Activated naive CD8-positive, alpha-beta T cell treated with anti-CD3 and anti-CD28 coated beads, Interleukin-2, amount 50 U/mL, for 24 hours (primary cell): ENCODE results near the gene SLC17A8.

Experiments used
- ATAC-seq: fragments of 150-1000 bp; cut with Tn5 transposase; one replicate; pipeline ENCODE4 v1.10.0; 2021
- DNase-seq: peaks from one replicate; pipeline ENCODE4 v3.0.0; 2021
- H3K27ac Mint-ChIP-seq: one replicate; pipeline ENCODE4 v1.8.0; 2021; ENCODE audit warnings: mild to moderate bottlenecking, mixed read lengths
- H3K27me3 Mint-ChIP-seq: one replicate; pipeline ENCODE4 v1.8.0; 2021; ENCODE audit warnings: mixed read lengths
- H3K36me3 Mint-ChIP-seq: one replicate; pipeline ENCODE4 v1.8.0; 2021; ENCODE audit warnings: low read depth, mixed read lengths
- H3K4me1 Mint-ChIP-seq: one replicate; pipeline ENCODE4 v1.8.0; 2021; ENCODE audit warnings: mixed read lengths
- H3K4me3 Mint-ChIP-seq: one replicate; pipeline ENCODE4 v1.8.0; 2021; ENCODE audit warnings: mild to moderate bottlenecking, moderate library complexity, mixed read lengths
- H3K9me3 Mint-ChIP-seq: one replicate; pipeline ENCODE4 v1.8.0; 2021; ENCODE audit warnings: mixed read lengths

SLC17A8 gene

GRCh38 chr12:100383586-100384558 lies 27.0 kb downstream of the SLC17A8 start:
- no peak for ATAC-seq
- no peaks in the 10 kb centered on the region for H3K36me3 Mint-ChIP-seq

GRCh38 chr12:100384559-100384935 lies 27.7 kb downstream of the SLC17A8 start:
- ATAC-seq = no peak
- peaks cover 5% of the 10 kb centered on the region for H3K27me3 Mint-ChIP-seq
- no peak overlapping the region for H3K4me3 Mint-ChIP-seq
- H3K27ac Mint-ChIP-seq = no peak overlapping the region
- H3K9me3 Mint-ChIP-seq = no peaks in the 10 kb centered on the region
- H3K36me3 Mint-ChIP-seq = no peaks in the 10 kb centered on the region
- H3K4me1 Mint-ChIP-seq = no peaks in the 10 kb centered on the region
- no peak for DNase-seq

More at GRCh38 chr12:100383586-100384558, 27.0 kb downstream of the SLC17A8 start:
- no peaks in the 10 kb centered on the region for H3K4me1 Mint-ChIP-seq
- H3K4me3 Mint-ChIP-seq = no peak overlapping the region
- H3K27ac Mint-ChIP-seq = no peak overlapping the region
- no peak for DNase-seq
- peaks cover 5% of the 10 kb centered on the region for H3K27me3 Mint-ChIP-seq
- H3K9me3 Mint-ChIP-seq = no peaks in the 10 kb centered on the region

GRCh38 chr12:100388382-100388781 lies 31.5 kb downstream of the SLC17A8 start:
- Mint-ChIP-seq H3K27ac (no peak overlapping the region), H3K36me3 (no peaks in the 10 kb centered on the region), H3K9me3 (no peaks in the 10 kb centered on the region), H3K4me1 (no peaks in the 10 kb centered on the region), H3K4me3 (no peak overlapping the region), H3K27me3 (peaks cover 13% of the 10 kb centered on the region)
- DNase-seq (no peak), ATAC-seq (no peak)

GRCh38 chr12:100391856-100392255 lies 35.0 kb downstream of the SLC17A8 start:
- no peak overlapping the region for H3K27ac Mint-ChIP-seq
- DNase-seq = no peak
- ATAC-seq = no peak
- H3K36me3 Mint-ChIP-seq = no peaks in the 10 kb centered on the region
- no peak overlapping the region for H3K4me3 Mint-ChIP-seq
- peaks cover 13% of the 10 kb centered on the region for H3K27me3 Mint-ChIP-seq
- no peaks in the 10 kb centered on the region for H3K4me1 Mint-ChIP-seq
- H3K9me3 Mint-ChIP-seq = no peaks in the 10 kb centered on the region

GRCh38 chr12:100393200-100393599 lies 36.3 kb downstream of the SLC17A8 start:
- H3K4me1 Mint-ChIP-seq = no peaks in the 10 kb centered on the region
- DNase-seq = no peak
- no peaks in the 10 kb centered on the region for H3K9me3 Mint-ChIP-seq
- no peak overlapping the region for H3K4me3 Mint-ChIP-seq
- H3K27ac Mint-ChIP-seq = no peak overlapping the region
- H3K27me3 Mint-ChIP-seq = peaks cover 10% of the 10 kb centered on the region
- ATAC-seq = no peak
- H3K36me3 Mint-ChIP-seq = no peaks in the 10 kb centered on the region

- Mint-ChIP-seq H3K27me3 (peaks cover 10% of the 10 kb centered on the region), H3K4me3 (no peak overlapping the region), H3K4me1 (no peaks in the 10 kb centered on the region), H3K36me3 (no peaks in the 10 kb centered on the region), H3K27ac (no peak overlapping the region), H3K9me3 (no peaks in the 10 kb centered on the region)
- ATAC-seq (no peak), DNase-seq (no peak)
Measured at GRCh38 chr12:100395811-100396210, 38.9 kb downstream of the SLC17A8 start.

GRCh38 chr12:100398307-100398706 lies 41.4 kb downstream of the SLC17A8 start:
- no peak overlapping the region for H3K4me3 Mint-ChIP-seq
- no peak for ATAC-seq

GRCh38 chr12:100399095-100399494 lies 42.2 kb downstream of the SLC17A8 start:
- Mint-ChIP-seq H3K36me3 (no peaks in the 10 kb centered on the region), H3K27me3 (peaks cover 5% of the 10 kb centered on the region), H3K9me3 (no peaks in the 10 kb centered on the region), H3K4me1 (no peaks in the 10 kb centered on the region), H3K27ac (no peak overlapping the region), H3K4me3 (no peak overlapping the region)
- ATAC-seq (no peak), DNase-seq (no peak)

More at GRCh38 chr12:100398307-100398706, 41.4 kb downstream of the SLC17A8 start:
- Mint-ChIP-seq H3K27ac (no peak overlapping the region), H3K36me3 (no peaks in the 10 kb centered on the region), H3K27me3 (peaks cover 5% of the 10 kb centered on the region), H3K9me3 (no peaks in the 10 kb centered on the region), H3K4me1 (no peaks in the 10 kb centered on the region)
- no peak for DNase-seq

- Mint-ChIP-seq H3K27me3 (peaks cover 5% of the 10 kb centered on the region), H3K4me1 (no peaks in the 10 kb centered on the region), H3K4me3 (no peak overlapping the region), H3K36me3 (no peaks in the 10 kb centered on the region), H3K27ac (no peak overlapping the region), H3K9me3 (no peaks in the 10 kb centered on the region)
- no peak for ATAC-seq
- DNase-seq = no peak
Measured at GRCh38 chr12:100401660-100402059, 44.8 kb downstream of the SLC17A8 start.

- ATAC-seq (no peak), DNase-seq (no peak)
- Mint-ChIP-seq H3K9me3 (no peaks in the 10 kb centered on the region), H3K4me3 (no peak overlapping the region), H3K36me3 (no peaks in the 10 kb centered on the region), H3K27me3 (peaks cover 7% of the 10 kb centered on the region), H3K27ac (no peak overlapping the region), H3K4me1 (no peaks in the 10 kb centered on the region)
Measured at GRCh38 chr12:100402763-100403162, 45.9 kb downstream of the SLC17A8 start.

- H3K27me3 Mint-ChIP-seq = peaks cover 7% of the 10 kb centered on the region
- H3K9me3 Mint-ChIP-seq = no peaks in the 10 kb centered on the region
- ATAC-seq (no peak), DNase-seq (no peak)
- H3K4me1 Mint-ChIP-seq = no peaks in the 10 kb centered on the region
- H3K36me3 Mint-ChIP-seq = no peaks in the 10 kb centered on the region
- no peak overlapping the region for H3K27ac Mint-ChIP-seq
- H3K4me3 Mint-ChIP-seq = no peak overlapping the region
Measured at GRCh38 chr12:100403446-100403845, 46.6 kb downstream of the SLC17A8 start.

GRCh38 chr12:100404769-100405407 lies 48.0 kb downstream of the SLC17A8 start:
- peak; percentile 52 for ATAC-seq
- no peaks in the 10 kb centered on the region for H3K9me3 Mint-ChIP-seq
- H3K36me3 Mint-ChIP-seq = no peaks in the 10 kb centered on the region
- H3K27ac Mint-ChIP-seq = no peak overlapping the region
- H3K4me1 Mint-ChIP-seq = no peaks in the 10 kb centered on the region
- peaks cover 11% of the 10 kb centered on the region for H3K27me3 Mint-ChIP-seq
- no peak overlapping the region for H3K4me3 Mint-ChIP-seq
- DNase-seq = peak; percentile 26

GRCh38 chr12:100413001-100413400 lies 56.1 kb downstream of the SLC17A8 start:
- H3K9me3 Mint-ChIP-seq = no peaks in the 10 kb centered on the region
- H3K27me3 Mint-ChIP-seq = peaks cover 8% of the 10 kb centered on the region
- no peak for DNase-seq
- no peak for ATAC-seq
- H3K4me3 Mint-ChIP-seq = no peak overlapping the region
- H3K36me3 Mint-ChIP-seq = no peaks in the 10 kb centered on the region
- H3K27ac Mint-ChIP-seq = no peak overlapping the region
- H3K4me1 Mint-ChIP-seq = no peaks in the 10 kb centered on the region

GRCh38 chr12:100414739-100415138 lies 57.9 kb downstream of the SLC17A8 start:
- Mint-ChIP-seq H3K4me1 (no peaks in the 10 kb centered on the region), H3K4me3 (no peak overlapping the region)
- no peak for ATAC-seq

GRCh38 chr12:100422646-100423045 lies 65.8 kb downstream of the SLC17A8 start:
- H3K27ac Mint-ChIP-seq = no peak overlapping the region
- H3K27me3 Mint-ChIP-seq = peaks cover 5% of the 10 kb centered on the region
- no peak for ATAC-seq
- no peaks in the 10 kb centered on the region for H3K36me3 Mint-ChIP-seq
- H3K4me1 Mint-ChIP-seq = no peaks in the 10 kb centered on the region
- H3K9me3 Mint-ChIP-seq = peaks cover 17% of the 10 kb centered on the region
- H3K4me3 Mint-ChIP-seq = no peak overlapping the region
- DNase-seq = no peak

More at GRCh38 chr12:100414739-100415138, 57.9 kb downstream of the SLC17A8 start:
- Mint-ChIP-seq H3K9me3 (no peaks in the 10 kb centered on the region), H3K27ac (no peak overlapping the region), H3K27me3 (peaks cover 5% of the 10 kb centered on the region), H3K36me3 (no peaks in the 10 kb centered on the region)
- no peak for DNase-seq
